ENCODE data around the gene F8.
"Not testable (repeated sequence)": the region's sequence is repeated elsewhere in the genome, so short reads cannot be mapped to it uniquely, and the experiment has no call there.

DNA sequence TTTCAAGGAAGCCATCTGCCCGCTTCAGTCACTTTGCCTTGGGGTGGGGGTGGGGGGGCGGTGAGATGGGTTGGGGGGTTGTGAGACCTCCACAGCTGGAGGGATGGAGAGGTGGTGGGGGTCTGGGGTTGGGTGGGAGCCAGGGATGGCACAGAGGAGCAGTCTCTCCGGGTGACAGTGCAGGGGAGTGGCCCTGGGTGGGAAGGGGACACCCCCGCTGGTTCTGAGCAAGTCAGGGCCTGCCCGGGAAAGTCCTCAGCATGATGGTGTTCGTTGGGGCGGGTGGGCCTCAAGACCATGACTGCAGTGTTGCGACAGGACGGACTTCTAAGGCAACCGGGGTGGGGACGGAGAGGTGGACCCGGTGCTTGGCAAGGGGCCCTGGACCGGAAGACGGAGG is 137.0 kb downstream of the F8 start:
- TF ChIP-seq, protein P1, sequence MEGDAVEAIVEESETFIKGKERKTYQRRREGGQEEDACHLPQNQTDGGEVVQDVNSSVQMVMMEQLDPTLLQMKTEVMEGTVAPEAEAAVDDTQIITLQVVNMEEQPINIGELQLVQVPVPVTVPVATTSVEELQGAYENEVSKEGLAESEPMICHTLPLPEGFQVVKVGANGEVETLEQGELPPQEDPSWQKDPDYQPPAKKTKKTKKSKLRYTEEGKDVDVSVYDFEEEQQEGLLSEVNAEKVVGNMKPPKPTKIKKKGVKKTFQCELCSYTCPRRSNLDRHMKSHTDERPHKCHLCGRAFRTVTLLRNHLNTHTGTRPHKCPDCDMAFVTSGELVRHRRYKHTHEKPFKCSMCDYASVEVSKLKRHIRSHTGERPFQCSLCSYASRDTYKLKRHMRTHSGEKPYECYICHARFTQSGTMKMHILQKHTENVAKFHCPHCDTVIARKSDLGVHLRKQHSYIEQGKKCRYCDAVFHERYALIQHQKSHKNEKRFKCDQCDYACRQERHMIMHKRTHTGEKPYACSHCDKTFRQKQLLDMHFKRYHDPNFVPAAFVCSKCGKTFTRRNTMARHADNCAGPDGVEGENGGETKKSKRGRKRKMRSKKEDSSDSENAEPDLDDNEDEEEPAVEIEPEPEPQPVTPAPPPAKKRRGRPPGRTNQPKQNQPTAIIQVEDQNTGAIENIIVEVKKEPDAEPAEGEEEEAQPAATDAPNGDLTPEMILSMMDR (conservative IDR thresholded peaks at IDR 0.05), result not testable (repeated sequence)
- TF ChIP-seq ZFX (IDR thresholded peaks at IDR 0.05), result not testable (repeated sequence)
